GM18505 (cell line): ENCODE results near the gene RNU5D-1.
"Not testable (repeated sequence)": the region's sequence is repeated elsewhere in the genome, so short reads cannot be mapped to it uniquely, and the experiment has no call there.

Source experiments
- ATAC-seq: cut with Tn5 transposase; IDR thresholded peaks from one replicate; pipeline ENCODE4 v1.9.1; 2021; ENCODE audit not compliant: unreplicated experiment
- POLR2A ChIP-seq: IDR thresholded peaks from 4 replicates; pipeline ENCODE4 v1.6.1; 2011; ENCODE audit warnings: borderline replicate concordance; ENCODE audit not compliant: insufficient read depth, insufficient read length; ENCODE audit errors: extremely low read depth

The RNU5D-1 gene

GRCh38 chr1:44743211-44743610 is 12.2 kb upstream of the RNU5D-1 start:
- no peak for ATAC-seq
- TF ChIP-seq POLR2A: no peak

DNA sequence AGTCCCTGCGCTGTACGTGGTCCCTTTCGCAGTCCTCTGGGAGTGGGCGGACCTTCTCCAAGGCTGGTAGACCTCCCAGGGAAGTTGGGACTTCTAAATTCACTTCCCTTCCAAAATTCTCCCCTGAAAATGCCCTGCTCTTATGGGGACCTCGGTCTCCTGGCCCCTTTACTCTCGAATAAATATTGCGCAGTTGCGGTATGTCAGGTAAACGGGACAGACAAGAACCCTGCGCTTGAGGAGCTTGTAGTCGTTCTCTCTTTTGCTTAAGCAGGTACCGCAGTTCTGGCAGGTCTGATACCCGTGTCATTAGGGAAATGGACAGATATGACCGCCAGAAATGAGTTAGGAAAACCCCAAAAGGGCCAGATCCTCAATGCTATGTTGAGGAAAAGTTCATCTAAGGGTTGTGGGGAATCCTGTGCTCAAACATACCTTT is 9.2 kb upstream of the RNU5D-1 start:
- ATAC-seq: no peak
- TF ChIP-seq POLR2A: no peak

- ATAC-seq: peak; percentile 95
- TF ChIP-seq POLR2A: peak; percentile 98
Measured at GRCh38 chr1:44739307-44740178, 8.6 kb upstream of the RNU5D-1 start, which contains the start of gene KIF2C. TSS of gene KIF2C (plus strand) at chr1:44739837. CDS start at chr1:44739933, 96 bp downstream.

- ATAC-seq: not testable (repeated sequence)
Measured at GRCh38 chr1:44738953-44739306, 8.0 kb upstream of the RNU5D-1 start.

DNA sequence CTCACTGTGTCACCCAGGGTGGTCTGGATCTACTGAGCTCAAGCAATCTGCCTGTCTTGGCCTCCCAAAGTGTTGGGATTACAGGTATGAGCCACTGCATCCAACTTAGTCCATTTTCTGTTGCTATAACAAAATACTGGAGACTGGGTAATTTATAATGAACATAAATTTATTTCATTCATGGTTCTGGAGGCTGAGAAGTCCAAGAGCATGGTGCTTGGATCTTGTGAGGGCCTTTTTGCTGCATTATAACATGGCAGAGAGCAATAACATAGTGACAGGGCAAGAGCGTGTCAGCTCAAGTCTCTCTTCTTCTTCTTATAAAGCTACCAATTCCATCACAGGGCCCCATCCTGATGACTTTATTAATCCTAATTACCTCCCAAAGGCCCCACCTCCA is 5.0 kb upstream of the RNU5D-1 start:
- TF ChIP-seq POLR2A: no peak
- no peak for ATAC-seq

- no peak for TF ChIP-seq POLR2A
- ATAC-seq: no peak
Measured at GRCh38 chr1:44733784-44734183, 2.8 kb upstream of the RNU5D-1 start.

DNA sequence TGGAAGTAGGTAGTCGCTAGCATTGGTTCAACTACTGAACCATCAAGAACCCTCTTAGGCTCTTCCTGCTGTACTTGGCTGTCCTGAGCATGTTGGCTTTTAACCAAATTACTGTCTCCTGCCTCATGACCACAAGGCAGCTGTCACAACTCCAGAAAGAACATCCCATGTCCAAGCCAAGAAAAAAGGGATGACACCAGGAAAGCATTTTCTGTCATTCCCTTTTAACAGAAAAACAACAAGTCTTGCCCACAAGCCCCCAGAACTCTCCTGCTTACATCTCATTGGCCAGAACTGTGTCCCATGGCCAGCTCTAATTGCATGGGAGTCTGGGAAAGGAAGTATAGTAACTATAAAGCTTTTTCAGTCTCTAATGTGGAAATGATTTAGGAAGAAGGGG is 2.4 kb upstream of the RNU5D-1 start:
- no peak for ATAC-seq
- TF ChIP-seq POLR2A: no peak

GRCh38 chr1:44724955-44725698 is 5.8 kb downstream of the RNU5D-1 start:
- ATAC-seq: no peak
- TF ChIP-seq POLR2A: no peak

GRCh38 chr1:44724296-44724954 is 6.5 kb downstream of the RNU5D-1 start:
- TF ChIP-seq POLR2A: no peak
- no peak for ATAC-seq

DNA sequence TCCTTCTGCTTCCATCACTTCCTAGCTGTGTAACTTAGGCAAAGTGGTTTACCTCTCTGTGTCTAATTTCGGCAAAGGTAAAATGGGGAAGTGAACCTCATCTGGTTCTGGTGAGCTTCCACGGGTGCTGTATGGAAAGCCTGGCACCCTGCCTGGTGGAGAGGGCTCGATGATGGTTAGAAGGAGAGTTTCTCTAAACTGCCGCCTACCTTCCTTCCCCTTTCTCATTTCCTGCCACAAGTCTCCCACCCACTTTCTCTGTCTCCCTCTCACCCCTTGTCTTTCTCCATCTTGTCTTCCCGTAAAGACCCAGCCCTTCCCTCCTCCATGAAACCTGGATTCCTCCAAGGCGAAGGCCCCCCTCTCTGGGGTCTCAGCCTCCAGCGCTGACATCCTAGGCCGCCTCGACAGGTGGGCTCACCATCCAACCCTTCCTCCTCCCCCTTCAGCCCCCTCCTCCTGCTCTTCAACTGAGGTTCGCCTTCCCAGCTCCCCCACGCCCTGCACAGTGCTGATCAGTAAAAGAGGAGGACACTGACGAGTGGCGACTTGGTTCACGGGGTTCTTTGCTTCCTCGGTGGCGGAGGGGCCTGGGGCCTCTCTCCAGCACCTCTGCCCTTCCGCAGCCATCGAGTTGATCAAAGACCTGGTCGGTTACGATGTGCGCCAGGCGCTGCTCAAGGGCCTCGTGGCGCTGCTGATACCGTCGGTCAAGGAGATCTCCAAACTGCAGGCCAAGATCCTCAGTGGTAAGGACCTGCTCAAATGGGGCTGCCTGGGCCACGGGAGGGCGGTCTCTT is 7.3 kb downstream of the RNU5D-1 start:
- ATAC-seq: peak; percentile 29
- no peak for TF ChIP-seq POLR2A

DNA sequence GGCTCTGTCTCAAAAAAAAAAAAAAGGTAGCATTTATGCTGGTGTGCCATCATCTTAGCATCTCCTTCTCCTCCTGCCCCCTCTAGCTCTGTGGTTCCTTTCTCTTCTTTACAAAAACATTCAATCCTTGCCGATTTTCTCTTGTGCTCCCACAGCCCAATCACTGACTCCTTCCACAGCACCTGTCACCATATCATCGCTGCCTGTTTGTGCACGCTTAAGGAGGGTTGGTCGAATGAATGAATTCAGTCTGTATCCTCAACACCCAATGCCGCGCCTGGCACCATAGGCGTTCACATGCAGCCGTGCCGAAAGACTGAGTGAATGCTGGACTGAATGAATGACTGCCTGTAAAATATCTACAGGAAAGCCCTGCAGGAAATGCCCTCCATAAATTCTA is 7.9 kb downstream of the RNU5D-1 start:
- no peak for TF ChIP-seq POLR2A
- no peak for ATAC-seq

GRCh38 chr1:44721485-44722361 is 9.2 kb downstream of the RNU5D-1 start:
- ATAC-seq: peak; percentile 58
- TF ChIP-seq POLR2A: peak; percentile 100
